ENCODE results near the gene TSSC4.

Gene TSSC4

GRCh38 chr11:2433106-2433925 is 32.8 kb downstream of the TSSC4 start:
- no peak for DNase-seq (ENCODE audit: low read depth in 2 of 2)

- no peak for DNase-seq (ENCODE audit: low read depth in 2 of 2)
Observed at GRCh38 chr11:2434008-2434407, 33.5 kb downstream of the TSSC4 start.

GRCh38 chr11:2434506-2435255 is 34.1 kb downstream of the TSSC4 start:
- no peak for DNase-seq (ENCODE audit: low read depth in 2 of 2)

GRCh38 chr11:2435288-2436012 is 34.9 kb downstream of the TSSC4 start:
- DNase-seq (ENCODE audit: low read depth in 2 of 2), result no peak

- DNase-seq (ENCODE audit: low read depth in 2 of 2), result no peak
Observed at GRCh38 chr11:2436013-2436520, 35.5 kb downstream of the TSSC4 start.

GRCh38 chr11:2436521-2437031 is 36.0 kb downstream of the TSSC4 start:
- DNase-seq (ENCODE audit: low read depth in 2 of 2), result no peak

GRCh38 chr11:2437516-2437915 is 37.0 kb downstream of the TSSC4 start:
- DNase-seq (ENCODE audit: low read depth in 2 of 2), result no peak

GRCh38 chr11:2439820-2440219 is 39.3 kb downstream of the TSSC4 start:
- DNase-seq (ENCODE audit: low read depth in 2 of 2), result no peak

GRCh38 chr11:2440646-2441045 is 40.1 kb downstream of the TSSC4 start:
- DNase-seq (ENCODE audit: low read depth in 2 of 2), result no peak

- no peak for DNase-seq (ENCODE audit: low read depth in 2 of 2)
Observed at GRCh38 chr11:2441171-2441570, 40.6 kb downstream of the TSSC4 start.

- no peak for DNase-seq (ENCODE audit: low read depth in 2 of 2)
Observed at GRCh38 chr11:2442589-2442988, 42.0 kb downstream of the TSSC4 start.

- no peak for DNase-seq (ENCODE audit: low read depth in 2 of 2)
Observed at GRCh38 chr11:2443406-2443805, 42.9 kb downstream of the TSSC4 start.

- DNase-seq (ENCODE audit: low read depth in 2 of 2), result peak; percentile 53 to 74
Observed at GRCh38 chr11:2443881-2444820, 43.6 kb downstream of the TSSC4 start, which contains the start of gene TRPM5. Gene TRPM5, minus strand, starts transcription at chr11:2444514. Its CDS starts 21,478 bp downstream, at chr11:2423036.

- DNase-seq (ENCODE audit: low read depth in 2 of 2), result no peak
Observed at GRCh38 chr11:2444821-2445745, 44.5 kb downstream of the TSSC4 start, which contains the start of gene KCNQ1. Gene KCNQ1, plus strand, starts transcription at chr11:2445008. Its CDS starts 91 bp downstream, at chr11:2445099.

GRCh38 chr11:2445746-2446551 is 45.4 kb downstream of the TSSC4 start:
- DNase-seq (ENCODE audit: low read depth in 2 of 2), result no peak

- DNase-seq (ENCODE audit: low read depth in 2 of 2), result no peak
Observed at GRCh38 chr11:2446590-2447252, 46.2 kb downstream of the TSSC4 start.

- DNase-seq (ENCODE audit: low read depth in 2 of 2), result no peak
Observed at GRCh38 chr11:2447253-2447950, 46.9 kb downstream of the TSSC4 start.

Data from stimulated activated CD4-positive, alpha-beta T cell treated with anti-CD3 and anti-CD28 coated beads, Interleukin-1b, Interleukin-23, amount 100 ng/mL, for 1 hour (primary cell).